K562 (cell line): ENCODE results near the gene KCNE1. TPM values are rescaled to one million over a fixed set of nuclear protein-coding genes. Genes with fewer than 3 reads are reported as not detected.

ENCODE experiments used
- ARID4B ChIP-seq: sonication (generic); formaldehyde crosslinking; IDR thresholded peaks from 2 replicates; pipeline ENCODE4 v1.8.0; 2022; ENCODE audit warnings: mild to moderate bottlenecking, missing genetic modification reagents
- BACH1 ChIP-seq: fragments of 200-800 bp; sonication (Bioruptor generic); IDR thresholded peaks from 2 replicates; pipeline ENCODE4 v1.6.1; 2016; ENCODE audit warnings: missing genetic modification characterization, missing compliant biosample characterization
- CTBP1 ChIP-seq: fragments of 450-650 bp; IDR thresholded peaks from 2 replicates; pipeline ENCODE4 v1.6.1; 2016; ENCODE audit warnings: borderline replicate concordance
- NBN ChIP-seq: fragments of 450-650 bp; IDR thresholded peaks from 2 replicates; pipeline ENCODE4 v1.6.1; 2016; ENCODE audit warnings: low read depth, mild to moderate bottlenecking
- RCOR1 ChIP-seq, 2 experiments: IDR thresholded peaks; 2 replicates each; pipeline ENCODE4 v1.6.1; 2012; ENCODE audit warnings: low read depth in 2 of 2, low read length in 2 of 2, borderline replicate concordance in 1 of 2, improper control_type of control experiment in 1 of 2
- SIX5 ChIP-seq, 2 experiments: IDR thresholded peaks; 2 replicates each; pipeline ENCODE4 v1.6.1; 2011; ENCODE audit warnings: low read length in 2 of 2, borderline replicate concordance in 1 of 2, low read depth in 1 of 2, mild to moderate bottlenecking in 1 of 2, moderate library complexity in 1 of 2; ENCODE audit not compliant: insufficient read depth in 1 of 2
- SPI1 ChIP-seq: IDR thresholded peaks from 2 replicates; pipeline ENCODE4 v1.6.1; 2011; ENCODE audit warnings: low read depth, low read length, control low read depth, borderline replicate concordance
- ZBTB40 ChIP-seq, 2 experiments: fragments of 450-650 bp in 1 of 2; sonication (generic) in 1 of 2; formaldehyde crosslinking in 1 of 2; IDR thresholded peaks; 2 replicates each; pipeline versions ENCODE4 v1.7.1 to v1.9.0; 2016 to 2022; ENCODE audit warnings: inconsistent platforms in 1 of 2, mild to moderate bottlenecking in 1 of 2, missing genetic modification reagents in 1 of 2
- ZFP91 ChIP-seq: sonication (generic); formaldehyde crosslinking; IDR thresholded peaks from 2 replicates; pipeline ENCODE4 v1.8.0; 2022; ENCODE audit warnings: mild to moderate bottlenecking, missing genetic modification reagents
- polyA plus RNA-seq, 8 experiments: library from polyadenylated mRNA; depleted of rRNA in 4 of 8; stranded (reverse) in 5 of 8; unstranded in 3 of 8; fragments of >200 nt; fragmentation: Nextera tagmentation in 2 of 8; fragmentation: Illumina TruSeq in 1 of 8; extraction: Ambion mirVana in 2 of 8; extraction: Trizol in 1 of 8; gene quantifications; 2 replicates each; pipeline versions ENCODE4 v1.2.1 to v1.2.3, GENCODE V29; 2011 to 2014; ENCODE audit warnings: inconsistent platforms in 1 of 8, missing spikeins in 1 of 8
- total RNA-seq, 7 experiments: library from RNA; depleted of rRNA in 6 of 7; stranded (reverse); fragments of >200 nt in 6 of 7; fragmentation: Illumina TruSeq in 2 of 7; extraction: Trizol in 2 of 7; gene quantifications; 2 replicates each; pipeline versions ENCODE4 v1.2.1 to v1.2.3, GENCODE V29; 2011 to 2021; ENCODE audit warnings: low replicate concordance in 1 of 7

The KCNE1 gene
- total and polyA plus RNA-seq, 9 of the 15 experiments (the other 6 are each of a cell fraction or from before 2014, with no cell fraction given), result 0.05 to 0.22 (median 0.11) TPM; not detected in 3

GRCh38 chr21:34545079-34545884 lies 33.3 kb upstream of the KCNE1 start (continued):
- TF ChIP-seq ZBTB40 (IDR thresholded peaks at IDR 0.05) (no peak), ZBTB40 (CRISPR knock-in tag; IDR thresholded peaks at IDR 0.05) (no peak), ZFP91 (CRISPR knock-in tag) (no peak), SIX5 (IDR thresholded peaks at IDR 0.05; ENCODE audit: borderline replicate concordance in 1 of 2, insufficient read depth in 1 of 2, low read depth in 1 of 2, low read length in 2 of 2) (no peak), RCOR1 (IDR thresholded peaks at IDR 0.05; ENCODE audit: borderline replicate concordance in 1 of 2, low read depth in 2 of 2, low read length in 2 of 2) (0 out of 4 replicates have a peak, but pooled peaks of 1 of the 2 experiments have one; percentile 8), SPI1 (peak; percentile 99), NBN (peak; percentile 29; the same call in 1 of the 2 replicates), ARID4B (CRISPR knock-in tag) (no peak), CTBP1 (peak; percentile 69; the same call in 1 of the 2 replicates), BACH1 (tag) (peak; percentile 71)
